Measurements from ENCODE around the gene OST4.

The OST4 gene

DNA sequence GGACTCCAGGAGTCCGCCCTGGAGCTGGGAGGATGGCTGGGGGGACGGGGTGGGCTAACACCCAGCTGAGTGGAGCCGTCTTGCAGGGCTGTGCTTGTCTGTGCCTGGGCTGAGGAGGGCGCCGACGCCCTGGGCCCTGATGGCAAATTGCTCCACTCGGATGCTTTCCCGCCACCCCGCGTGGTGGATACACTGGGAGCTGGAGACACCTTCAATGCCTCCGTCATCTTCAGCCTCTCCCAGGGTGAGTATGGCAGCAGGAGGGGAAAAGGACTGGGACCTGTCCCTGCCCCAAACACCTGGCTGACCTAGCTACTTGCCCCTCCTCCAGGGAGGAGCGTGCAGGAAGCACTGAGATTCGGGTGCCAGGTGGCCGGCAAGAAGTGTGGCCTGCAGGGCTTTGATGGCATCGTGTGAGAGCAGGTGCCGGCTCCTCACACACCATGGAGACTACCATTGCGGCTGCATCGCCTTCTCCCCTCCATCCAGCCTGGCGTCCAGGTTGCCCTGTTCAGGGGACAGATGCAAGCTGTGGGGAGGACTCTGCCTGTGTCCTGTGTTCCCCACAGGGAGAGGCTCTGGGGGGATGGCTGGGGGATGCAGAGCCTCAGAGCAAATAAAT is 28.0 kb upstream of the OST4 start:
- no peak for TF ChIP-seq RAD21 (IDR thresholded peaks at IDR 0.05; ENCODE audit: low read depth)
- TF ChIP-seq, protein P1, sequence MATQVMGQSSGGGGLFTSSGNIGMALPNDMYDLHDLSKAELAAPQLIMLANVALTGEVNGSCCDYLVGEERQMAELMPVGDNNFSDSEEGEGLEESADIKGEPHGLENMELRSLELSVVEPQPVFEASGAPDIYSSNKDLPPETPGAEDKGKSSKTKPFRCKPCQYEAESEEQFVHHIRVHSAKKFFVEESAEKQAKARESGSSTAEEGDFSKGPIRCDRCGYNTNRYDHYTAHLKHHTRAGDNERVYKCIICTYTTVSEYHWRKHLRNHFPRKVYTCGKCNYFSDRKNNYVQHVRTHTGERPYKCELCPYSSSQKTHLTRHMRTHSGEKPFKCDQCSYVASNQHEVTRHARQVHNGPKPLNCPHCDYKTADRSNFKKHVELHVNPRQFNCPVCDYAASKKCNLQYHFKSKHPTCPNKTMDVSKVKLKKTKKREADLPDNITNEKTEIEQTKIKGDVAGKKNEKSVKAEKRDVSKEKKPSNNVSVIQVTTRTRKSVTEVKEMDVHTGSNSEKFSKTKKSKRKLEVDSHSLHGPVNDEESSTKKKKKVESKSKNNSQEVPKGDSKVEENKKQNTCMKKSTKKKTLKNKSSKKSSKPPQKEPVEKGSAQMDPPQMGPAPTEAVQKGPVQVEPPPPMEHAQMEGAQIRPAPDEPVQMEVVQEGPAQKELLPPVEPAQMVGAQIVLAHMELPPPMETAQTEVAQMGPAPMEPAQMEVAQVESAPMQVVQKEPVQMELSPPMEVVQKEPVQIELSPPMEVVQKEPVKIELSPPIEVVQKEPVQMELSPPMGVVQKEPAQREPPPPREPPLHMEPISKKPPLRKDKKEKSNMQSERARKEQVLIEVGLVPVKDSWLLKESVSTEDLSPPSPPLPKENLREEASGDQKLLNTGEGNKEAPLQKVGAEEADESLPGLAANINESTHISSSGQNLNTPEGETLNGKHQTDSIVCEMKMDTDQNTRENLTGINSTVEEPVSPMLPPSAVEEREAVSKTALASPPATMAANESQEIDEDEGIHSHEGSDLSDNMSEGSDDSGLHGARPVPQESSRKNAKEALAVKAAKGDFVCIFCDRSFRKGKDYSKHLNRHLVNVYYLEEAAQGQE (IDR thresholded peaks at IDR 0.05; ENCODE audit: low read depth), result no peak
- TF ChIP-seq, protein P2, sequence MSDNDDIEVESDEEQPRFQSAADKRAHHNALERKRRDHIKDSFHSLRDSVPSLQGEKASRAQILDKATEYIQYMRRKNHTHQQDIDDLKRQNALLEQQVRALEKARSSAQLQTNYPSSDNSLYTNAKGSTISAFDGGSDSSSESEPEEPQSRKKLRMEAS (IDR thresholded peaks at IDR 0.05), result no peak
- TF ChIP-seq EGR1 (IDR thresholded peaks at IDR 0.05), result no peak
- no peak for TF ChIP-seq CREB1 (IDR thresholded peaks at IDR 0.05; ENCODE audit: low read depth)
- TF ChIP-seq TAF1 (IDR thresholded peaks at IDR 0.05; ENCODE audit: low read depth), result no peak
- no peak for TF ChIP-seq YY1 (IDR thresholded peaks at IDR 0.05; ENCODE audit: low read depth)
- no peak for TF ChIP-seq EP300 (IDR thresholded peaks at IDR 0.05; ENCODE audit: borderline replicate concordance)
- TF ChIP-seq CEBPB (IDR thresholded peaks at IDR 0.05), result no peak
- TF ChIP-seq, protein P3, sequence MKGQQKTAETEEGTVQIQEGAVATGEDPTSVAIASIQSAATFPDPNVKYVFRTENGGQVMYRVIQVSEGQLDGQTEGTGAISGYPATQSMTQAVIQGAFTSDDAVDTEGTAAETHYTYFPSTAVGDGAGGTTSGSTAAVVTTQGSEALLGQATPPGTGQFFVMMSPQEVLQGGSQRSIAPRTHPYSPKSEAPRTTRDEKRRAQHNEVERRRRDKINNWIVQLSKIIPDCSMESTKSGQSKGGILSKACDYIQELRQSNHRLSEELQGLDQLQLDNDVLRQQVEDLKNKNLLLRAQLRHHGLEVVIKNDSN (IDR thresholded peaks at IDR 0.05), result no peak
- no peak for TF ChIP-seq TCF12 (IDR thresholded peaks at IDR 0.05; ENCODE audit: low read depth)
- TF ChIP-seq ZBTB7A (IDR thresholded peaks at IDR 0.05; ENCODE audit: low read depth), result no peak
- no peak for TF ChIP-seq FOXM1 (IDR thresholded peaks at IDR 0.05; ENCODE audit: borderline replicate concordance, low read depth)
- TF ChIP-seq NFIC (IDR thresholded peaks at IDR 0.05), result no peak
- TF ChIP-seq TEAD4 (IDR thresholded peaks at IDR 0.05), result no peak

DNA sequence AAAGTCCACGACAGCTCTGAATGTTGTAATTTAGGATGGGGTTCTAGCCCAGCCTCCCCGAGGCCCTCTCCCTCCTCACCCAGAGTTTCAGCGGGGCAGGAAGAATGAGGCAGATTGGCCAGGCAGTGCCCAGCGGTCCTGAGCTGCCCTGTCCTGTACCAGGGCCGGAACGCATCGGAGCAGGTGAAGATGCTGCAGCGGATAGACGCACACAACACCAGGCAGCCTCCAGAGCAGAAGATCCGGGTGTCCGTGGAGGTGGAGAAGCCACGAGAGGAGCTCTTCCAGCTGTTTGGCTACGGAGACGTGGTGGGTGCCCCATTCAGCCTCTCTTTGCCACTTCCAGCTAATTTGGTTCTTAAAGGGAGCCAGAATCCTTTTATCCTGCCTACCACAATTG is 25.9 kb upstream of the OST4 start:
- no peak for TF ChIP-seq TCF12 (IDR thresholded peaks at IDR 0.05; ENCODE audit: low read depth)
- no peak for TF ChIP-seq YY1 (IDR thresholded peaks at IDR 0.05; ENCODE audit: low read depth)
- TF ChIP-seq, protein P3 (IDR thresholded peaks at IDR 0.05), result no peak
- no peak for TF ChIP-seq TAF1 (IDR thresholded peaks at IDR 0.05; ENCODE audit: low read depth)

DNA sequence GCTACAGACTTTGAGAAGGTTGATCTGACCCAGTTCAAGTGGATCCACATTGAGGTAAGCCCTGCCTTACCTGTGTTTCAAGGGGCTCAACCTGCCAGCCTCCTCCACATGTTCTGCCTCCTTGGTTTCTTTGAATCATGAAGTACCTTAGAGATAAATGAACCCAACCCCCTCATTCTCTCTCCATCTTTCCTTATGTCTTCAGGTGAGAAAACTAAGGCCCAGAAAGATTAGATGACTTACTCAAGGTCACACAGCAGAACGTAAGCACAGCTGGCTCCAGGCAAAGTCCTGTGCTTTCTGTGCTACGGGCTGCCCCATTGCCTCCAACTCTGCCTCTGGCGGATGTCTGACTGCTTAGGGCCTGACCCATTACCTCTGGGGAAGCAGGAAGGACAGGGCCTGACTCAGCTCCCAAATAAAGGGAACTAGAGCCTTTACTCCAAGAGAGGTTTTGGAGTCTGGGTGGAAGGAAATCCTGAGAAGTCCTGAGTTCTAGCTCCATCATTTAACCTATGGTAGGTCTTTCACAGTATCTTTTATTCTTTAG is 25.4 kb upstream of the OST4 start:
- TF ChIP-seq TEAD4 (IDR thresholded peaks at IDR 0.05), result no peak
- TF ChIP-seq, protein P2 (IDR thresholded peaks at IDR 0.05), result no peak
- no peak for TF ChIP-seq FOXM1 (IDR thresholded peaks at IDR 0.05; ENCODE audit: borderline replicate concordance, low read depth)
- TF ChIP-seq EGR1 (IDR thresholded peaks at IDR 0.05), result no peak
- TF ChIP-seq CEBPB (IDR thresholded peaks at IDR 0.05), result no peak
- TF ChIP-seq RAD21 (IDR thresholded peaks at IDR 0.05; ENCODE audit: low read depth), result no peak
- no peak for TF ChIP-seq TCF12 (IDR thresholded peaks at IDR 0.05; ENCODE audit: low read depth)
- TF ChIP-seq YY1 (IDR thresholded peaks at IDR 0.05; ENCODE audit: low read depth), result no peak
- TF ChIP-seq EP300 (IDR thresholded peaks at IDR 0.05; ENCODE audit: borderline replicate concordance), result no peak
- no peak for TF ChIP-seq CREB1 (IDR thresholded peaks at IDR 0.05; ENCODE audit: low read depth)
- no peak for TF ChIP-seq NFIC (IDR thresholded peaks at IDR 0.05)
- no peak for TF ChIP-seq TAF1 (IDR thresholded peaks at IDR 0.05; ENCODE audit: low read depth)
- no peak for TF ChIP-seq ZBTB7A (IDR thresholded peaks at IDR 0.05; ENCODE audit: low read depth)
- TF ChIP-seq, protein P3 (IDR thresholded peaks at IDR 0.05), result no peak

DNA sequence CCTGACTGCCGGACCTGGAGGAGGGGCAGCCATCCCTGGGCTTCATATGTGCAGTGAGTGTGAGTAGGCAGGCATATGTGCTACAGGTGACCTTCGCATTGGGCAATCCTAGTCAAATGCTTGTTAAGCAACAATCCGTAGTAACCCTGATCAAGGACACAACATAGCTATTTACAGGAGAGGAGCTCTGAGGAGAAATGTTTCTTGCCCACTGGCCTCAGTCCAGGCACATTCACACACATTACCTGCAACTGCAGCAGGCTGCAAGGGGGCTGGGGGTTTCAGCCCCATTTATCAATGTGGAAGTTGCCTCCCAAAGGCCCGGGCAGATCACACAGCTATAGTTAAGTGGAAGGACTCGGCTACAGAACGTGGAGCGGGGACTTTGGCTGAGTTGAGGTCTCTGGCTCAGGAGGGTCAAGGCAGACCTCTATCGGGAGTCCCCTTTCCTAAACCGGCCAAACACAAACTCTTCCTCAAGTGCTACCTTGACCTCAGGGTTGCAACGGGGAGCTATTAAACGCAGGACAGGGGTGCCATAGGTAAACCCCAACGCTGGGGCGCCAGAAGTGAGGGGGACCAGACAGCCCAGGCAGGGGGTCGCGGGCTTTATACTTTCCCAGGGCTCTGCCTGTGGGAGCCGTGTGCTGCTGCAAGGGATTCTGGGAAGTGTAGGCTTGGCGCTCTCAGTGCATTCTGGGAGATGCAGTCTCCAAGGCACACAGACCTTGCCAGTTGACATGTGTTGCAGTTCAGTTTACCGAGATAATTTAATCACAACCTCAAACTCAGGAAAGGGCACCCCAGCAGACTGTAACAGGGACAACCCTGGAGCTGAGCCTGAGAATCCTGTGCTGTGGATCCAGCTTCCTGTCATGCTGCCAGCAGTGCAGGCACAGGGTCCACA is 24.5 kb upstream of the OST4 start:
- TF ChIP-seq, protein P3 (IDR thresholded peaks at IDR 0.05), result no peak
- TF ChIP-seq YY1 (IDR thresholded peaks at IDR 0.05; ENCODE audit: low read depth), result no peak
- TF ChIP-seq, protein P2 (IDR thresholded peaks at IDR 0.05), result no peak
- no peak for TF ChIP-seq RAD21 (IDR thresholded peaks at IDR 0.05; ENCODE audit: low read depth)
- no peak for TF ChIP-seq EP300 (IDR thresholded peaks at IDR 0.05; ENCODE audit: borderline replicate concordance)
- no peak for TF ChIP-seq EGR1 (IDR thresholded peaks at IDR 0.05)
- no peak for TF ChIP-seq TCF12 (IDR thresholded peaks at IDR 0.05; ENCODE audit: low read depth)
- TF ChIP-seq ZBTB7A (IDR thresholded peaks at IDR 0.05; ENCODE audit: low read depth), result peak; percentile 75; the same call in 1 of the 2 replicates
- no peak for TF ChIP-seq NFIC (IDR thresholded peaks at IDR 0.05)
- TF ChIP-seq CREB1 (IDR thresholded peaks at IDR 0.05; ENCODE audit: low read depth), result no peak
- TF ChIP-seq, protein P1 (IDR thresholded peaks at IDR 0.05; ENCODE audit: low read depth), result no peak
- peak; percentile 35; the same call in 1 of the 2 replicates for TF ChIP-seq CEBPB (IDR thresholded peaks at IDR 0.05)
- TF ChIP-seq FOXM1 (IDR thresholded peaks at IDR 0.05; ENCODE audit: borderline replicate concordance, low read depth), result no peak
- no peak for TF ChIP-seq TEAD4 (IDR thresholded peaks at IDR 0.05)
- no peak for TF ChIP-seq TAF1 (IDR thresholded peaks at IDR 0.05; ENCODE audit: low read depth)
